Ovary (tissue), 9 donors: ENCODE results near the gene CFAP97D2. TPM values are rescaled to one million over a fixed set of nuclear protein-coding genes. Genes with fewer than 3 reads are reported as not detected.
A peak's percentile ranks its signal among the peaks of the same experiment; 100 is the strongest.

Source experiments
- DNase-seq, 5 donors: peaks; one replicate each; pipeline ENCODE4 v3.0.0-alpha.2; 2019 to 2020
- H3K27ac ChIP-seq, 2 donors: fragments of 200-600 bp; one replicate each; pipeline versions ENCODE4 v1.5.1 to v1.8.0; 2019 to 2022
- H3K27me3 ChIP-seq: fragments of 200-600 bp; one replicate; pipeline ENCODE4 v1.8.0; 2022
- H3K36me3 ChIP-seq: fragments of 200-600 bp; sonication (generic); one replicate; pipeline ENCODE4 v1.5.1; 2019
- H3K4me1 ChIP-seq: one replicate; pipeline ENCODE4 v1.8.1; 2013; ENCODE audit warnings: mild to moderate bottlenecking, moderate library complexity; ENCODE audit not compliant: insufficient read depth
- H3K4me3 ChIP-seq: fragments of 200-600 bp; sonication (generic); one replicate; pipeline ENCODE4 v1.5.1; 2017
- H3K9me3 ChIP-seq, 2 donors: fragments of 200-600 bp in 1 of 2; sonication (generic) in 1 of 2; one replicate each; pipeline versions ENCODE4 v1.5.1 to v1.8.1; 2013 to 2019; ENCODE audit warnings: mild to moderate bottlenecking in 1 of 2, moderate library complexity in 1 of 2
- CTCF ChIP-seq, 3 donors: fragments of 450-650 bp in 2 of 3; fragments of 200-600 bp in 1 of 3; IDR thresholded peaks; one replicate each; pipeline versions ENCODE4 v1.5.1 to v1.8.0; 2016 to 2022; ENCODE audit warnings: antibody characterized with exemption in 3 of 3, mild to moderate bottlenecking in 1 of 3
- EP300 ChIP-seq: sonication (generic); formaldehyde crosslinking; IDR thresholded peaks from one replicate; pipeline ENCODE4 v1.6.1; 2017; ENCODE audit warnings: antibody characterized with exemption
- POLR2A ChIP-seq: fragments of 450-650 bp; IDR thresholded peaks from one replicate; pipeline ENCODE4 v1.6.1; 2017; ENCODE audit warnings: antibody characterized with exemption, mild to moderate bottlenecking, moderate library complexity
- WGBS, 3 donors: extraction: QIAGEN DNeasy Blood & Tissue Kit in 1 of 3; methylation state at CpG; one replicate each; pipeline versions ENCODE4 v1.1.5 to v1.1.7; 2013 to 2017; 5-methylcytosine and 5-hydroxymethylcytosine counted together
- intact Hi-C, 4 donors: fragments of 100-400 bp; cut with DNase I; formaldehyde crosslinking; loops; one replicate each; pipeline versions ENCODE4 v1.11.0 to v1.15.1; 2022 to 2023
- polyA plus RNA-seq, 2 donors: library from polyadenylated mRNA; stranded (reverse); fragments of 200-250 nt in 1 of 2; fragments of 350-450 nt in 1 of 2; fragmentation: Illumina TruSeq in 1 of 2; extraction: RNeasy Lipid Tissue Mini Kit (QIAGEN cat#74804) in 1 of 2; gene quantifications; one replicate each; pipeline ENCODE4 v1.2.3, GENCODE V29; 2013 to 2014
- total RNA-seq, 7 donors: library from RNA; depleted of rRNA in 2 of 7; stranded (reverse); fragments of >200 nt in 2 of 7; fragmentation: NEBNext Ultra II Directional in 3 of 7; extraction: Animal tissue kit (Norgen Biotek cat#: 25700) in 3 of 7; gene quantifications; one replicate each; pipeline versions ENCODE4 v1.1.0 to v1.2.4, GENCODE V29; 2016 to 2023
- donor health status: DM: no; HTN: no; CAD: no; lungs with moderate emphysema.
- donor health status: DM: no; HTN: no; CAD: no.
- donor health status: Bipolar disorder and iron deficiency.
- donor health status: DM: yes; HTN: yes; CAD: no.
- donor health status: DM: no; HTN: no; CAD: no.
- donor health status: DM: yes; HTN: yes; CAD: no.

CFAP97D2 gene
- total and polyA plus RNA-seq, 9 donors = 0.28 to 5.2 (median 3.1) TPM; not detected in 6

DNA sequence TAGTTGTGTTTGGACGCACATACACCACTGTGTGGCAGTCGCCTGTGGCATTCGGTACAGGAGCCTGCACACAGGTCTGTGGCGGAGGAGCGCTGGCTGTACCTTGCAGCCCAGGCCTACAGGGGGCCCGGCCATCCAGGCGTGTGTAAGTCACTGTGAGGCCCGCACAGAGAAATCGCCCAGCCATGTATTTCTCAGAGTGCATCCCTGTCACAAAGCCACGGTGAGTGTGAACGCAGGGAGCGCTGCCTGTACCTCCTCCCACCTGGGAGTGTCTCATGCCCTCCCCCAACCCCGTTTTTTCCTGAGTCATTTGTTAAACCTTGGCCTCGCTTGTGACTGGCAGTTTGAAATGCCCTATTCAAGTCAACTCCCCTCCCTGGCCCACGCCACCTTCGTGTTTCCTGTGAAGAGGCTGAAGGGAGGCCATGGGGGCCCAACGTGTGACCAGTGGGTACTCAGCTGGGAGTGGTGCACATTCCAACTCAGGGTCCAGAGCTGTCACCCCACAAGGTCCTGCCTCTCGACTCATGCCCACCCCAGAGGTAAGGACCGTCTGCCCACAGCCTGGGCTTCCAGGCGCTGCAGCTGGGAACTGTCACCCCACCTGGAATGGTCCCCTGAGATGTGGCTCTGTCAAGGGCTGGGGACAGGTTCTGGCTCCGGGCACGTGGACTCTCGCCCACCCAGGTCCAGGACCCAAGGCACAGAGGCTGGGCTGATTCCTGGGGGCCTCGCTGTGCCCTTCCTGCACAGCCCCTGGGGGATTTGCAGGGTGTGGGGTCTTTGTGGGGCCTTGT lies 35.1 kb upstream of the CFAP97D2 start:
- Histone ChIP-seq H3K27me3 (no peaks in the 10 kb centered on the region), H3K4me1 (no peaks in the 10 kb centered on the region), H3K4me3 (no peak overlapping the region), H3K27ac (no peak overlapping the region), H3K36me3 (no peaks in the 10 kb centered on the region), H3K9me3 (no peaks in the 10 kb centered on the region)
- WGBS, 3 donors = 79 to 89% (median 85%) methylated on average over 24 of the region's 24 CpGs
- intact Hi-C loops = no loop called here
- no peak for TF ChIP-seq POLR2A
- TF ChIP-seq CTCF (IDR thresholded peaks at IDR 0.05) = no peak
- TF ChIP-seq EP300 = no peak
- DNase-seq = peak in 1 of 5 donors; percentile 27

- no peaks in the 10 kb centered on the region for H3K27me3 ChIP-seq
- H3K4me3 ChIP-seq = no peak overlapping the region
- intact Hi-C loops = no loop called here
- TF ChIP-seq POLR2A = no peak
- no peak for TF ChIP-seq CTCF (IDR thresholded peaks at IDR 0.05)
- TF ChIP-seq EP300 = no peak
- no peak overlapping the region for H3K27ac ChIP-seq
- WGBS, 3 donors = 86 to 88% (median 87%) methylated on average over 17 of the region's 17 CpGs
- H3K9me3 ChIP-seq = no peaks in the 10 kb centered on the region
- H3K4me1 ChIP-seq = no peaks in the 10 kb centered on the region
- DNase-seq = peak in 1 of 5 donors; percentile 13
- no peaks in the 10 kb centered on the region for H3K36me3 ChIP-seq
Observed at GRCh38 chr13:114144606-114145244, 34.3 kb upstream of the CFAP97D2 start.

DNA sequence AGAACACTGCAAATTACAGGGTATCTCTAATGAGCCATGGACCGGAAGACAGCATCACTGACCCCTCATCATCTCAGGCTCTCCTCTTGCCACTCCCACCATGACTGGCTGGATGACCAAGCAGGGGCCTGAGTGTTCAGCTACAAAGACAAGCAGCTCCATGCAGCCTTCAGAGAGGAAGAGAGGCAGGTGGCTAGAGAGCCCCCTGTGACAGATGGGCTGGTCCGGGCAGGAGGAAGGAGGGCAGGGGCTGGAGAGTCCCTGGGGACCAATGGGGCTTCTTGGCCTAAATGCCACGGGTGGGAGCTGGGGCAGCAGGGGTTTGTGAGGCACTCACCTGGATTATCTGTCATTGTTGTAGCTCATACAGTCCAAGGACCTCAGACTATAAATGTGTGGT lies 33.8 kb upstream of the CFAP97D2 start:
- H3K9me3 ChIP-seq = no peaks in the 10 kb centered on the region
- H3K4me3 ChIP-seq = no peak overlapping the region
- no peak overlapping the region for H3K27ac ChIP-seq
- no peak for TF ChIP-seq POLR2A
- no peak for TF ChIP-seq CTCF (IDR thresholded peaks at IDR 0.05)
- TF ChIP-seq EP300 = no peak
- no peaks in the 10 kb centered on the region for H3K36me3 ChIP-seq
- no peak for DNase-seq
- H3K4me1 ChIP-seq = no peaks in the 10 kb centered on the region
- intact Hi-C loops = no loop called here
- WGBS, 3 donors = 53 to 69% (median 54%) methylated on average over 3 of the region's 3 CpGs
- H3K27me3 ChIP-seq = no peaks in the 10 kb centered on the region

- H3K36me3 ChIP-seq = no peaks in the 10 kb centered on the region
Observed at GRCh38 chr13:114145722-114146121, 33.3 kb upstream of the CFAP97D2 start.

More at GRCh38 chr13:114145722-114146121, 33.3 kb upstream of the CFAP97D2 start:
- Histone ChIP-seq H3K9me3 (no peaks in the 10 kb centered on the region), H3K4me1 (no peaks in the 10 kb centered on the region), H3K27me3 (no peaks in the 10 kb centered on the region), H3K4me3 (no peak overlapping the region), H3K27ac (no peak overlapping the region)
- no peak for DNase-seq
- 93 to 94% (median 93%) methylated on average over 14 of the region's 14 CpGs for WGBS, 3 donors
- TF ChIP-seq CTCF (IDR thresholded peaks at IDR 0.05) = no peak
- no peak for TF ChIP-seq POLR2A
- TF ChIP-seq EP300 = no peak
- intact Hi-C loops = no loop called here
